GM11168 (cell line): ENCODE results near the gene ACSL4.

Experiments
- in situ Hi-C: fragments of 300-500 bp; cut with MboI; formaldehyde crosslinking; loops from one replicate; pipeline ENCODE4 v1.12.0; 2022; ENCODE audit warnings: low sequenced_read_pairs; ENCODE audit not compliant: unreplicated experiment

ACSL4 gene

GRCh38 chrX:109622270-109622669 lies 110.8 kb downstream of the ACSL4 start:
- in situ Hi-C loops = no loop called here

- in situ Hi-C loops = no loop called here
Measured at GRCh38 chrX:109619771-109620170, 113.3 kb downstream of the ACSL4 start.

DNA sequence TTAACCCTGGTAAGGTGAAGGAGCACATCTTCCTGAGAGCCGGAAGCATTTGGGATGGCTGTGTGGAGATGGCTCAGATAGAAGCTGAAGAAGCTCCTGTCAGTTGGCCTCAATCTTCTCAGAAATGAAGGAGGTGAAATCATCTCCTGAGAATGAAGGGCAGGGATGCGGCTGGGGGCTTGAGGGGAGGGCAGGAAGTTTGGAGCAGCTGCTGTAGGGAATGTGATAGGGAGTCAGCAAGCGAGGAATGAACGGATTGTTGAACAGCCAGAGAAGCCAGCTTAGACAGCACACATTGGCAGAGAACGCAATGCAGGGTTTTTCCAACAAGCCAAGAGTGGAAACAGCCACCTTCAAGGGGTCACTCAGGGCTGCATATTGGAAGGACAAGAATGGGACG lies 118.1 kb downstream of the ACSL4 start:
- in situ Hi-C loops = no loop called here

GRCh38 chrX:109601486-109601885 lies 131.6 kb downstream of the ACSL4 start:
- in situ Hi-C loops = no loop called here

GRCh38 chrX:109600237-109600651 lies 132.8 kb downstream of the ACSL4 start:
- in situ Hi-C loops = no loop called here

DNA sequence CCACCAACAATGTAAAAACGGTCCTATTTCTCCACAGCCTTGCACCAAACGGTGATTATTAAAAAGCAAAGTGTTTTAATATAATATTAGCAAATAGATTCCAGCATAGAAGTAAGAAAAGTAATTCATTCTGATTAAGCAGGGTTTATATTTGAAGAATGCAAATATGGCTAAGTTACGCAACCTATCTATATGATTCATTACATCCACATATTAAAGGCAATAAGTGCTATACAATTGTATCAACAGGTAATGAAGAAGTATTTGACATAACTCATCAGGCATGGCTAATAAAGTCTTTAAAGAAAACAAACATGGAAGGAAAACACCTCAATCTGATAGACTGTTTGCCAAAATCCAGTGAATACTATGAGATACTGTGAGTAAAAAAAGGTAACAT lies 137.0 kb downstream of the ACSL4 start:
- in situ Hi-C loops = no loop called here
